ENCODE results near the gene PROSER1.

Gene PROSER1

GRCh38 chr13:39040206-39040605 is 2.3 kb upstream of the PROSER1 start:
- no peak for DNase-seq (ENCODE audit: extremely low read depth, low read depth)
- no peak for TF ChIP-seq CTCF (IDR thresholded peaks at IDR 0.05; ENCODE audit: low read depth, low read length)

DNA sequence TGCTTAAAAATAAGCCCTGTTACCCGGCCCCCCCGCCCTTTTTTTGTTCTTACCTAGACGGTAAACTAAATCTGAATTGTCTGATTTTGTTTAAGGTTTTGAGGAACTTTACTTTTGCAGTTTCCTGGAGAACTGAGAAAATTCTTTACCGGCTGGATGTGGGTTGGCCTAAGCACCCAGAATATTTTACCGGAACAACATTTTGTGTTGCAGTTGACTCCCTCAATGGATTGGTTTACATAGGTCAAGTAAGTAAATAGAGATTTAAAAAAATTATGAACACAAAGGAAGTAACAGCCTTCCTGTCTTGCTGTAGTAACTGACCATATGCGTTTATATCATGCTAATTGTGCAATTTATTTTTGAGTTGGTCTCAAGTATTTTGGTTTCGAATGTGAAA is 1.2 kb upstream of the PROSER1 start:
- TF ChIP-seq CTCF (IDR thresholded peaks at IDR 0.05; ENCODE audit: low read depth, low read length), result no peak
- no peak for DNase-seq (ENCODE audit: extremely low read depth, low read depth)

DNA sequence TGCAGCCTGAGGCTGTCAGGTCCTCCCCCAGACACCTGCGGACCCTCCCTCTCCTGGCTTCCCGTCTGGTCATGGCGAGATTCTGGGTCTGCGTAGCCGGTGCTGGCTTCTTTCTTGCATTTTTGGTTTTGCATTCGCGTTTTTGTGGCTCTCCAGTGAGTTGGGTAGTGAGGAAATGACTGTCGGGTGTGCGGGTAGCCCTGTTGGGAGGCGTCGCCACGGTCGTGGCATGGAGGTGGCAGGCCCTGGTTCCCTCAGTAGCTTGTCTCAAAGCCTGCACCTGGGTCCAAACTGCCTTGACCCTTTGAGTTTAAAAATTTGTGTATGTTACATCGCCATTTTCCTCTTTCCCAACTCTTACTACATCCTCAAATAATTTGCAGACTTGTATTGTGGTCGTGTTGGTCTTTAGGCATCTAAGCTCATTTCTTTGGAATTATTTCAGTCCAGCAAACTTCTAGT is 711 bp upstream of the PROSER1 start:
- TF ChIP-seq CTCF (IDR thresholded peaks at IDR 0.05; ENCODE audit: low read depth, low read length), result no peak
- no peak for DNase-seq (ENCODE audit: extremely low read depth, low read depth)

GRCh38 chr13:39037410-39037879 is 444 bp downstream of the PROSER1 start:
- TF ChIP-seq CTCF (IDR thresholded peaks at IDR 0.05; ENCODE audit: low read depth, low read length), result no peak
- no peak for DNase-seq (ENCODE audit: extremely low read depth, low read depth)

- no peak for DNase-seq (ENCODE audit: extremely low read depth, low read depth)
- TF ChIP-seq CTCF (IDR thresholded peaks at IDR 0.05; ENCODE audit: low read depth, low read length), result no peak
Observed at GRCh38 chr13:39036212-39036611, 1.7 kb downstream of the PROSER1 start.

- no peak for DNase-seq (ENCODE audit: extremely low read depth, low read depth)
- no peak for TF ChIP-seq CTCF (IDR thresholded peaks at IDR 0.05; ENCODE audit: low read depth, low read length)
Observed at GRCh38 chr13:39035799-39036198, 2.1 kb downstream of the PROSER1 start.

DNA sequence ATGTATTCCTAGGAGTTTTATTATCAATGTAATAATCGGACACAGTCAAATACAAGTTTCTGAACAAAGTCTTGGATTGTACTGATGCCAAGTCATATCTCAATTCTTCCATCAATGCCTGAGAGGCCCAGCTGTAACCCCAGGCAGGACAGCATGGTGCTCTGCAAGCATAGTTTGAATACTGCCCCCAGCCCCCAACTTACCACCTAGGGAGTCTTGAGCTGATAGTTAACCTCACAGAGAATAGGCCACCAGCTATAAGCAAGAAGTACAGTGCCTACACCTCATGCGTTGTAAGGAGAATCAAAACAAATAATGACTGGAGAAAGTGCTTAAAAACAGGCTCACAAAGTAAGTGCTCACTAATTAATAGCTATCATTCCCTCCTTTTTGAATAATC is 2.7 kb downstream of the PROSER1 start:
- DNase-seq (ENCODE audit: extremely low read depth, low read depth), result no peak
- TF ChIP-seq CTCF (IDR thresholded peaks at IDR 0.05; ENCODE audit: low read depth, low read length), result no peak

Data from AG09319 (cell line).